GM11168 (cell line): ENCODE measurements around the gene POLR3H.

Experiments used
- in situ Hi-C: fragments of 300-500 bp; cut with MboI; formaldehyde crosslinking; loops from one replicate; pipeline ENCODE4 v1.12.0; 2022; ENCODE audit warnings: low sequenced_read_pairs; ENCODE audit not compliant: unreplicated experiment

The POLR3H gene

GRCh38 chr22:41491374-41492100, 52.7 kb downstream of the POLR3H start:
- in situ Hi-C loops: no loop called here

- in situ Hi-C loops: no loop called here
Observed at GRCh38 chr22:41488596-41489385, 55.5 kb downstream of the POLR3H start.

- in situ Hi-C loops: no loop called here
Observed at GRCh38 chr22:41488076-41488475, 56.2 kb downstream of the POLR3H start.

- in situ Hi-C loops: no loop called here
Observed at GRCh38 chr22:41487037-41487935, 57.0 kb downstream of the POLR3H start.

- in situ Hi-C loops: no loop called here
Observed at GRCh38 chr22:41485033-41485432, 59.2 kb downstream of the POLR3H start.

GRCh38 chr22:41482319-41482935, 61.8 kb downstream of the POLR3H start:
- in situ Hi-C loops: no loop called here

GRCh38 chr22:41481925-41482318, 62.3 kb downstream of the POLR3H start:
- in situ Hi-C loops: no loop called here

GRCh38 chr22:41481131-41481830, 63.0 kb downstream of the POLR3H start:
- in situ Hi-C loops: no loop called here

- in situ Hi-C loops: no loop called here
Observed at GRCh38 chr22:41480397-41480735, 63.9 kb downstream of the POLR3H start.

GRCh38 chr22:41479671-41480396, 64.4 kb downstream of the POLR3H start:
- in situ Hi-C loops: no loop called here

GRCh38 chr22:41478891-41479521, 65.3 kb downstream of the POLR3H start:
- in situ Hi-C loops: no loop called here

- in situ Hi-C loops: no loop called here
Observed at GRCh38 chr22:41478473-41478872, 65.8 kb downstream of the POLR3H start.
